ENCODE measurements around the gene ATP1A1. TPM values are rescaled to one million over a fixed set of nuclear protein-coding genes. Genes with fewer than 3 reads are reported as not detected.

ATP1A1 gene
- total RNA-seq, 4 donors from 2014 or later: 90.9 to 208 (median 174) TPM

DNA sequence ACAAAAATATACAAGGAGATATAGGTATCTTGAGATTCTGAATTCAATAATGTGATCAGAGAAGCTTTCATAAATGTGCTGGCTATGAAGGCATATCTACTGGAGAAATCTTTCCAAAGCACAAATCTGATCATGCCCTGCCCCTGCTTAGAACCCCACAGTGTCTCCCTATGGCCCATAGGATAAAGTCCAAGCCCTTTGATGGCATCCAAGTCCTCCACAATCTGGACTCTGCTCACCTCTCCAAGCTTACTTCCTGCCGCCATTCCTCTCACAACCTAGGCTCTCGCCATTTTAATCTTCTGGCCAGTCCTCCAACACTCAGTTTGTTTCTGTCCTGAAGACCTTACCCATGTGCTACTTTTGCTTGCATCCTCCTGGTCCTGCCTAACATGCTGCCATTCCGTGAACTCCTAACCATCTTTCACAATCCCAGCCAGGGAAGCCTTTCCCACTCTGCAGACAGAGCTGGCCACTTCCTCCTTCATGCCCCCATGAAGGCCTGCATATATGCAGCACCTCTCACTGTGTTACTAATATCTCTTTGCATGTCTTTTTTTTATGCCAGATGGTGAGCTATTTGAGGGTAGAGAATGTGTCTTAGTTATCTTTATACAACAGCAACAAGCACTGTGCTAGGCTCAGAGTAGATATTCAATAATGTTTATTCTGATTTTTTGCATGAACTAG lies 5.6 kb upstream of the ATP1A1 start:
- Histone ChIP-seq H3K27me3 (no peaks in the 10 kb centered on the region), H3K36me3 (no peaks in the 10 kb centered on the region), H3K4me1 (peaks cover 0 to 20% (median 0%) of the 10 kb centered on the region in 3 donors), H3K27ac (no peak overlapping the region), H3K9me3 (no peaks in the 10 kb centered on the region), H3K4me3 (no peak overlapping the region)
- TF ChIP-seq POLR2AphosphoS5 (IDR thresholded peaks at IDR 0.05): no peak
- no peak for TF ChIP-seq POLR2A (IDR thresholded peaks at IDR 0.05)
- no peak for TF ChIP-seq CTCF (IDR thresholded peaks at IDR 0.05)
- no peak for TF ChIP-seq EP300 (IDR thresholded peaks at IDR 0.05)
- WGBS, 2 donors (ENCODE audit: low coverage in 1 of 2): 100% methylated on average over 2 to 3 of the region's 3 CpGs
- no peak for ATAC-seq

DNA sequence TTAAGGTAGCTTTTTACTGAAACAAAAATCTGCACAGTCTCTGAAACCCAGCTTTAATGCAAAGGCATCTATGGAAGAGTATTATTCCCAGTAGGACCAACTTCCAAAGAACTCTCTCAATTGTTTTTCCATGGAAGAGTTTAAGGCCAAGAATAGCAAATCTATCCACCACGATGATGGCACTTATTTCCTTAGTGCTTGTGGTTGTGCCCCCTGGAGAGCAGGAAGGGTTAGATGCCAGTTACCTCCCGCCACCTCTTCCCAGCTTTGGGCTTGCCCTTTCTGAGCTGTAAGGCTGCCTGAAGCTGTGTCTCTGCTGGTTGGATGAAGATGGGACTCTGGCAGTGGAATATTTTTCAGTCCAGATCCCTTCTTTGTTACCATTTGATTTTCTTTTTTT lies 4.8 kb upstream of the ATP1A1 start:
- Histone ChIP-seq H3K36me3 (no peaks in the 10 kb centered on the region), H3K27ac (no peak overlapping the region), H3K4me1 (peaks cover 0 to 25% (median 0%) of the 10 kb centered on the region in 3 donors), H3K9me3 (no peaks in the 10 kb centered on the region), H3K27me3 (no peaks in the 10 kb centered on the region), H3K4me3 (no peak overlapping the region)
- TF ChIP-seq POLR2A (IDR thresholded peaks at IDR 0.05) (no peak), EP300 (IDR thresholded peaks at IDR 0.05) (no peak), POLR2AphosphoS5 (IDR thresholded peaks at IDR 0.05) (no peak), CTCF (IDR thresholded peaks at IDR 0.05) (no peak)
- ATAC-seq: no peak
- 57% methylated on average over 2 of the region's 2 CpGs; no CpG with 5 or more reads in 1 of the 2 donors for WGBS, 2 donors (ENCODE audit: low coverage in 1 of 2)

DNA sequence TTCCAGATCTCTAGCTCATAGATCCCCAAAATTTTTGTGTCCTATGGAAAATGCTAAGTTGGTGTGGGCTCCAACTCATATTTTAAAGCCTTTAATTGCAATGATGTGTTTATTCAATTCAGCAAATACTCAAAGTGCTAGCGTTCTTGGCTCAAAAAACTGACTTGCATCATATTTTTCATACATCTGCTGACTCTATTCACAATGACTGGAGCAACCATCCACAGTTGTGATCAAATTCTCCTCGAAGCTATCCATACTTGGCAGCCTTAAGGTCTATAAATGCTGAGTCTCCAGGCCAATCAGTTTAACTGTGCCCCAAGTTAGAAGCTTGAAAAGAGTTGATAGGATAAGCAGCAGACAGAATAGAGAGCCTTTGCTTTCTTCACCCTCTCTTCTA lies 2.9 kb upstream of the ATP1A1 start:
- no peaks in the 10 kb centered on the region for H3K9me3 ChIP-seq
- H3K27ac ChIP-seq: no peak overlapping the region
- no peak overlapping the region for H3K4me3 ChIP-seq
- H3K36me3 ChIP-seq: no peaks in the 10 kb centered on the region
- no peak for ATAC-seq
- H3K27me3 ChIP-seq: no peaks in the 10 kb centered on the region
- 58 to 72% methylated on average over 2 of the region's 2 CpGs for WGBS, 2 donors (ENCODE audit: low coverage in 1 of 2)
- H3K4me1 ChIP-seq: peaks cover 0 to 33% (median 5%) of the 10 kb centered on the region in 3 donors
- no peak for TF ChIP-seq POLR2A (IDR thresholded peaks at IDR 0.05)
- no peak for TF ChIP-seq CTCF (IDR thresholded peaks at IDR 0.05)
- TF ChIP-seq POLR2AphosphoS5 (IDR thresholded peaks at IDR 0.05): no peak
- TF ChIP-seq EP300 (IDR thresholded peaks at IDR 0.05): no peak

DNA sequence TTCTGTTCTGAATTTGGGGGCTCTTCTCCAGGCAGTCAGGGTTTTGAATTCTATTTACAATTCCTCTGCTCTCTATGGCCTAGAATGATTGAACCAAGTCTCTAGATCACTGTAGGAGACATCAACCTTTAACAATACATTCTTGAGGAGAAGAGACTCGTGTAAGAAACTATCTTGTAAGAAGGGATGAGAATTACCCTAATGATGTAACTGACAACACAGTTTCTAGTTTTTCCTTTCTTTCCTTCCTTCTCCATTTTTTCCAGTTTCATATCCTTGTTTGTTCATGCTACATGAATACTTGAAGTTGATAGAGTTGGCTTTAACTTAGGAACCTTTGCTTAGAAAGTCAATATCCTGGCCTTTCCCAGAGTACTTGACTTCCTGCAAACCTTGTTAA lies 1.3 kb upstream of the ATP1A1 start:
- peak overlapping the region in 3 of 4 donors; percentile 88 to 97 (median 96) for H3K27ac ChIP-seq
- no peak overlapping the region for H3K4me3 ChIP-seq
- WGBS, 2 donors (ENCODE audit: low coverage in 1 of 2): 20 to 38% methylated on average over 1 of the region's 1 CpG
- peaks cover 0 to 39% (median 14%) of the 10 kb centered on the region in 3 donors for H3K4me1 ChIP-seq
- no peak for ATAC-seq
- no peaks in the 10 kb centered on the region for H3K27me3 ChIP-seq
- TF ChIP-seq POLR2AphosphoS5 (IDR thresholded peaks at IDR 0.05) (no peak), EP300 (IDR thresholded peaks at IDR 0.05) (no peak), POLR2A (IDR thresholded peaks at IDR 0.05) (no peak), CTCF (IDR thresholded peaks at IDR 0.05) (no peak)
- H3K9me3 ChIP-seq: no peaks in the 10 kb centered on the region
- H3K36me3 ChIP-seq: no peaks in the 10 kb centered on the region

- H3K9me3 ChIP-seq: no peaks in the 10 kb centered on the region
- 18 to 24% methylated on average over 4 to 5 of the region's 11 CpGs for WGBS, 2 donors (ENCODE audit: low coverage in 1 of 2)
- H3K36me3 ChIP-seq: no peaks in the 10 kb centered on the region
- no peaks in the 10 kb centered on the region for H3K27me3 ChIP-seq
- ATAC-seq: no peak
- H3K27ac ChIP-seq: peak overlapping the region; percentile 31 to 97 (median 92)
- peaks cover 3 to 43% (median 18%) of the 10 kb centered on the region in 3 donors for H3K4me1 ChIP-seq
- peak overlapping the region; percentile 73 to 100 for H3K4me3 ChIP-seq
- TF ChIP-seq EP300 (IDR thresholded peaks at IDR 0.05): no peak
- TF ChIP-seq POLR2A (IDR thresholded peaks at IDR 0.05): no peak
- TF ChIP-seq POLR2AphosphoS5 (IDR thresholded peaks at IDR 0.05): no peak
- no peak for TF ChIP-seq CTCF (IDR thresholded peaks at IDR 0.05)
Observed at GRCh38 chr1:116372191-116372590, 853 bp upstream of the ATP1A1 start.

Data from gastroesophageal sphincter (tissue), 4 donors.